Measurements from ENCODE around the gene TLE3.

TLE3 gene

DNA sequence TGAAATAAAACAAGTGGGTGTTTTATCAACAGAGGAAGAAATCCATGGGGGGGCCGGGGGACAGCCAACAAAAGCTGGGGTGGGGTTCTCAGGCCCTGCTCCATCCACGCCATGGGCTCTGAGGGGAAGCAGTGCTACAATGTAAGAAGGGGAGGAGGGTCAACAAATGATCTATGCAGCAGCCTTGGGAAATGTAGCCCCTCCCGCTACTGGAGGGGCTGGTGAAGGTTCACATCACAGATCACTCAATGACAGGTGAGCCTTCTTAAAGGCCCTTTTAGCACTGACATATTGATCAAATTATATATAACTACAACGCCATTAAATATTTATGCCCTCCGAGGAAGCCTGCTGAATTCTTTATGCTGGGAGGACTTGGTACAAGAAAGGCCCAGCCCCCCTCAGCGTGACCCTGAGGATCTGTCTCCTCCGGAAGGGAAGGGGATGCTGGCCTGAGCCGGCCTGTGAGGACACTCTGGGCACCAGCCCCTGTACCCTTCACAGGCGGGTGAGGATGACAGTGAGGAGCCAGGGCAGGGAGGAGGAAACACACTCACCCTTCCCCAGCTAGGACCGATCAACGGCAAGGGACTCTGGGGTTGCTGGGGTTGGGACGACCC is 15.3 kb downstream of the TLE3 start:
- no peak for FAIRE-seq

DNA sequence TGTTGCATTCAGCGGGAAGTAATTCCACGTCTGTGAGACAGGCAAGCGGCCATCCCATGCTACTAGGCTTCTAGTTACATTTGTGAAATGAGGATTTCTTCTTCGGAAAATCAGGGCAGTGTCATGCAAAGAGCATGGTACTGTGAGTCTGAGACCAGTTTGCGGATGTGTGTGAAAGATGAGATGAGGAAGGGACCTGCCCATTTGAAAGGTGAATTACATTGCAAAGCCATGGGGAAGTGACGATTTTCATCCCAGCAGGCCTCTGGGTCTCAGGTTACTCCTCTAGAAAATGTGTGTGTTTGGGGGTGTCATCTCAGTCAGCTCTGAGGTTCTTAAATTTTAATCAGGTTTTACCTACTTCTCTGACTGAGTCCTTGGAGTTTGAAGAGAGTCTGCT is 16.1 kb downstream of the TLE3 start:
- no peak for FAIRE-seq

DNA sequence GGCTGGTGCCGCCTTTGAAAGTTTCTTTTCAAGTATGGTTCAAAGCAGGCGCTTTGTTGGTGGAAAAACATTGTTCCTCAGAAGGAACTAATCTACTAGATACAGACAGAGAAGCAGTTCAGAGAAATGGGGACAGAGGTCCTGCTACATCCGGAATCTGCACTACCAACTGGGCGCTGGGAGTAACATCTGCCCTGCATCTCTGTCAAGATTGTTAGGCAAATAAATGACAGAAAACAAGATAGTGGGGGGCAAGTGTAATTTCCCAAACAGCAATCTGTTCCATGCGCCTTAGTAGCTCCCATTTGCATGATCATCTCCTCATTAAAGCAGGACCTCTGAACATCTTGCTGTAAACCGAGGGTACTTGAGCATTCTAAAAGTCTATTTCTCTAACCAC is 17.4 kb downstream of the TLE3 start:
- no peak for FAIRE-seq

DNA sequence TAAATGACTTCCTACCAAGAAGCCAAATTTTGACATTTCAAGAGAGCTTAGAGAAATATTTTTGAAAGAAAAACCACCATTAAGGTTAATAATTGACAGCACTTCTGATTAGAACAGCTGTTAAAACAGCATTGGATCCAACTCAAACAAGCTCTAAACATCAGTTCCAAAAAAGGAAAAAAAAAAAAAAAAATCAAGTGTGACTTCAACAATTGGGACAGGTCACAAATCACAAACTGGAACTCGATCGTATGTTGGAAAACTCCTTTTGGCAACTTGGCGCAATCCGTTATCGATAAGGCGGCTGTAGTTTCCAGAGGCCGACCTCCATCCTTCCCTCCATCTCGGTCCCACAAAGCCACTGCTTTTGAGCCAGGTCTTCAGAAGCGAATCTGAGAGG is 17.8 kb downstream of the TLE3 start:
- FAIRE-seq, result peak; percentile 17

DNA sequence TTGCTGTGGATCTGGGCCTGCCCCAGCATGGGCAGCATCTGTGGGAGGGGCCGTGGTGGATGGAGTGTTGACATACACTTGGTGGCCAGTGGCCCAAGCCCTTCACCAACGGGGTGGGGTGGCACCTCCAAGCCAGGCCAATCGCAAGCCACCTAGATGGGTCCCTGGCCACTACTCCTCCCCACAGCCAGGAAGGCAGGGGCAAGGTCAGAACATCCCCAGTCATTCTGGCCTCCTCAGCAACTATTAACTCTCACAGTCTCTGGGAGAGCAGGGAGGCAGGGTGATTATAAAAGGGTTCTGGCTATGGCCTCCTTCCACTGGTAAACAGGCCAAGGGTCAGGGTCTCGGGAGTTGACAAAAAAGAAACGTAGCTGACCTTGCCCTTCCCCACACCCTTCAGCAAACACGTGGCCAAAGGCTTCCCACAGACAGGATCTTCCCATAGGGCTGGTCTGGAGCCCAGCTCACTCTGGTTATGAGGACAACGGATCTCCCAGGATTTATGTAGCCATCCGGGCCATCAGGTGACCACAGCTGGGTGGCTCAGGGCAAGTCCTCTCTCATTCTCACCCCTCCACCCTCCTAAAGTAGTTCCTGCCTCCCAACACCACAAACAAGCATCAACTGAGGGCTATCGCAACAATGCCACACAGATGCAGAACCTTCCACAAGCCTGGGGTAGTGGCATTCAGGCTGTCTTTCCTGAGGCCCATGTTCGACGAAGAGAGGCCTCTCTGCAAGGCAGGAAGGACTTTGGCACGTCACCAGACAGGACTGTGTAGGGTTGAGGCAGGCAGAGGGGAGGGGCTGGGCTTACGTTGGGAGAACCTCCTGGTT is 18.9 kb downstream of the TLE3 start:
- FAIRE-seq, result no peak

DNA sequence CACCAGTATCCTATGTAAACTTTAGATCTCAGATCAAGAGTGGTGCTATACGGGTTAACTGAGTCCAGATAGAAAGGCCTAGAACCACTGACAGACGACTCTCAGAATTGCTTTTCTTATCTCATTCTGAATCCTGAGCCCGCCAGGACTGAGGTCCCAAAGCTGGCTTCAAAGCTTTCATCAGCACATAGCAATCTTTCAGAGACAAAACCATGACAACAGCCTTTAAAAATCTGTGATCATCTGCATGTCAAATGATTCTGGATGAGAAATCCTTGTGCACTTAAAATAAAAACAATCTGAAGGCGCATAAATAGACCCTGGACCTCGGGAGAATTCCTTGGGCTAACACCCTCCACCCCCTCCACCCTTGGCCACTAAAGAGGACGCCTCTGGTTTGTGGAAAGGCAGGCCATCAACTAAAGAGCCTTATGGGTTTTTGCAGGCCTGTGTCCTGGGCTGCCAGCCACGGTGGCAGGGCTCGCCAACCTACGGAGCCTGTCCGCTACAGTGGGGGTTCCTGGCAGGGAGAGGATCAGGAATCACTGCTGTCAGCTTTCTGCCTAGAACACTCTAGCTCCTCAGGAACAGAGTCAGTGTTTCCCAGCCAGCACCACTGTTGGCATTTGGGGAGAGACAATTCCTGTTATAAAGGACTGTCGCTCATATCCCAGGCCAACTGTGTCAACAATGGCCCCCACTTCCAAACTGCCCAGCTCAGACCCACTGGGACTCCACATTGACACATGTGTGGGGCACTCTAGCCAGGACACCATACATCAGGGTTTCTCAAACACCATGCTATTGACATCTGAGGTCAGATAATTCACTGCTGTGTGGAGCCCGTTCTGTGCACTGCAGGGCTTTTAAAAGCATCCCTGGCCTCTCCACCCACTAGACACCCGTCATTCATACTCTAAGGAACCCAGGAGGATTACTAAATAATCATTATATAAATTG is 20.2 kb downstream of the TLE3 start:
- no peak for FAIRE-seq

DNA sequence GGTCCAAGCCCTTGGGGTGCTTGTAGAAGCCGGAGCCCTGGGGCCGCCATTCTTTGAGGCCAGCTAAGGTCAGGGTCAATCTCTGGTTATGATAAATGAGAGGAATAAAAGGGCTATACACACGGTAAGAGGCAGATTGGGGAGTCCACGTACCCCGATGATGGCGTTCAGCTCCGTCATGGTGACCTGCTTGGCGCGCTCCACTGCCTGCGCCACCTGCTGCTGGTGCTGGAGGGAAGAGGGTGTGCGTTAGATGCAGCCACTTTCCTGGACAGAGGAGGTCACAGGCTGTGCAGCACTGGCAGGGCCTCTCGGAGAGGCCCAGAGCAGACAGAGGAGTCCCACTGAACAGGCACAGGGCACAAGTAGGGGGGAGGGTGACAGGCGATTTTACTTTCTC is 23.3 kb downstream of the TLE3 start:
- FAIRE-seq, result no peak

DNA sequence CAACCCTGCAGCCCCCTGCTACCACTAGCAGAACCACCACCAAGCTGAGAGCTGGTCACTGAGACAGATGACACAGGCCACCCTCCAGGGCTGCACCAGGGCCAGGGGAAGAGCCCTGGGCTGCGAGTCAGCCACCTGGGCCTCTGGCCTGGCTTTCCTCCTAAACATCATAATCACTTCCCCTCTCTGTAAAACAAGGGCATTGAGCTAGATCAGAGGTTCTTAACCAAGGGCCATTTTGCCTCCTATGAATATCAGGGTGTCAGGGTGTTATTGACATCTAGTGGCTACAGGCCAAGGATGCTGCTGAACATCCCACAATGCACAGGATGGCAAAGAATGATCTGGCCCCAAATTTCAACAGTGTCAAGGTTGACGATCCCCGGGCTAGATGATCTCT is 25.2 kb downstream of the TLE3 start:
- FAIRE-seq, result no peak

DNA sequence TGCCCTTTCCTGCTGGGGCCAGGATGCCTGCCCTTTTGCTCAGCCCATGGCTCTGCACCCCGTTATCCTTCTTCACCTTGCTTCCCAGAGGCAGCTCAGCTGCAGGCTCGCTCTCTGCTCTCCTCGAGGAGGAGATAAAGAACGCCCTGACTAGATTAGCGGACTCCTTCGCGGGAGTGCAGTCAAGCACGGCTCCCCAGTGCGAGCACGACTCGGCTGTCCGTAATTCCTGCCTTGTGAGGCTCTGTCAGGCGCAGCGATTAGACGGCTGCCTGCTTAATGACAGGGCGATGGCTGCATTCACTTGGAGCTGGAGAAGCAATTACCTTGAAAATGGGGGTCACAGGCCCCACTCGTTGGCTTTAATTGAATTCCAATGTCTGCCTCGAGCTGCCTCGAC is 25.9 kb downstream of the TLE3 start:
- FAIRE-seq, result no peak

DNA sequence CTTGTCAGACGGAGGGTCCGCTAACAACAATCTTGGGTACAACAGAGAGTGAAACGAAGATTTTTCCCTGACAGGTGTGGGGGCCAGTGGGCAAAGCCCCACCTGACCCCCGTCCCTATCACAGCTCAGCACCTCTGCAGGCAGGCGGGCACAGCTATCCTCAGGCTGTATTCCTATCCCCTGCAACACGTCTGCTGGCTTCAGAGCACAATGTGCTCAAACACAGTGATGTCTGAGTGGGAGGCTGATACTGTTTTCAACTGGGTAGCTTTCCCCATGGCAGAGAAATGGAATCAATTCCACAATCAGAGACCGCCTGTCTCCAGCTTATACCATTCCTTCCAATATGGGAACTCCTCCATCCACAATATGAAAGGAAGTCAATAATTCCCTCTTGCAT is 28.0 kb downstream of the TLE3 start:
- FAIRE-seq, result no peak

DNA sequence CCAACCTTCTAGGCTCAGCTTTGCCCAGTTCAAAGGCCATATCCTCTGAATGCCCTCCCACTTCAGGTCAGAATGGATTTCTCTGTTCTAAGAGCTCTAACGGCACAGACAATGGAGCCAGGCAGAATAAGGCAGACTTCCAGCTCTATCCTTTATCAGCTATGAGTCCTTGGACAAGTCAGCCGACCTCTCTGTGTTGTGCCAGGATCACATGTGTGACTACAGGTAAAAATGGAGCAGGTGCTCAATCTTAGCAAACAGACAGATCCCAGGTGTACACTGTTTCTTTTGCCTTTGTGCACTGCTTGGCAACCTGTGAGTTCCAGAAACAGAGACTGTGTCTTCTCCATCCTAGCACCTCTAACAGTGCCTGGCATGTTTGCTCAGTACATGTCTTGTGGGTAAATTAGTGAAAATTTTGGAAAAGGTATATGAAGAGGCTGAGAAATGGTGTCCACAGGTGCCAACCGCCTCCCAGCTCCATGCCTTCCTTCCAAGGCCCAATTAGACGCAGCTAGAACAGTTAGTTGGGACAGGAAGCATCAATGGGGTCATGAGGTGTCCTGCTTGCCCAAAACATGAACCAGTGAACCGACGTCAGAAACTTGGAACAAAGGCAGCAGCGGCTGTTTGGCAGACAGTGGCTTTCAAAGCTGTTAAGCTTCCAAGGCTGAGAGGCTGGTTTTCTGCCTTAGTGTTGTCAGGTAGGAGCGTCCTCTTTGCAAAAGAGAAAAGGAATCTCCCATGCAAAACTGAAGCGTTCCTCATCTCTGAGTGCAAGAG is 28.7 kb downstream of the TLE3 start:
- no peak for FAIRE-seq

DNA sequence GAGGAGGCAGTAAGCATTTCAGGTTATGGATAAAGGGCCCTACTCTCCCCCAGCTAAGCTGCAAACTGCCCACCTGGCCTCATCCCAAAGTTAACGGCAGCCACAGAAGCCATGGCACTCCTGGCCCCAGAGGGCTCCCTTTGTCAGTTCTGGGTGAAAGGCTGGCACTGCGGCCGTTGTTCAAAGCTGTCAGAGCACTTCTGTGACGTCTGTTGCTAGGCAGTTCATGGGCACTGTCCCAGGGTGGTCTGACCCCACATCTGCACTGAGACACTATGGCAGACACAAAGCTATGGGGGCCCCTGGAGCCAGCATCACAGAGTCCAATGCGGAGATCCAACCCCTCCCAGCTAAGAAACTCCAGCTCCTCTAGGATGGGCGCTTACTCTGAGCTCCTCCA is 30.0 kb downstream of the TLE3 start:
- FAIRE-seq, result no peak

DNA sequence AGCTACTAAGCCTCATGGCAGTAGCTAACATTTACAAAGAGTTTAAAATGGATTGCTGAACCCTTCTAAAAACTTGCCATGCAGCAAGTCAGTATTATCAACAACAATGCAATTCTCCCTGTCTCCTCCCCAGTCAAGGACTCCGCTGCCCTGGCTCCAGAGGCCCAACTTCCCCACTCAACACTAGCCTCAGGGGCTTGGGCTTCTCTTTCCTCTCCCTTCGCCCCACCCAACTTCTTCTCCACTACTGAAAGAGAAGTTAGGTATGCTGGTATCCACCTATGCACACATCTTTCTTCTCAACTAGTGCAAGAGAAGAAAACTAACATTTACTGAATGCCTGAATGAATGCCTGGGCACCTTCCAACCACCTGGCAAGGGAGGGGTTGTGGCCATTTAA is 30.7 kb downstream of the TLE3 start:
- no peak for FAIRE-seq

DNA sequence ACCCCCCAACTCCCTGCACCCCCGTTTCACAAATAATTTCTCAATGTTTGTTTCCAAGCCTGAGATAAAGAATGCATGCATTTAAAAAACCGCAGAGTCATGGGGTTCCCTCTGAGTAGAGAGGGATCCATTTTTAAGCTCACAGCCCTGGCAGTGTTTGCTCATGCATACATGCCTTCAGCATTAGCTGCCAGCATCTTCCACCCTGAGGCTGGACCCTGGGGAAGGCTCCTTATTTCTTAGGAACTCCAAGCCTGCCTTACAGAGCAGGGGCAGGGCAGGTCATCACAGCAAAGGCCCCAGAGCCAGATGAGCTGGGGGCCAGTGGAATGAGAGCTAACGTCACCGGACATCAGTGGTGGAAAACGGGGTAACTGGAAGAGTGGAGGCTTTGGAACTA is 31.3 kb downstream of the TLE3 start:
- no peak for FAIRE-seq

DNA sequence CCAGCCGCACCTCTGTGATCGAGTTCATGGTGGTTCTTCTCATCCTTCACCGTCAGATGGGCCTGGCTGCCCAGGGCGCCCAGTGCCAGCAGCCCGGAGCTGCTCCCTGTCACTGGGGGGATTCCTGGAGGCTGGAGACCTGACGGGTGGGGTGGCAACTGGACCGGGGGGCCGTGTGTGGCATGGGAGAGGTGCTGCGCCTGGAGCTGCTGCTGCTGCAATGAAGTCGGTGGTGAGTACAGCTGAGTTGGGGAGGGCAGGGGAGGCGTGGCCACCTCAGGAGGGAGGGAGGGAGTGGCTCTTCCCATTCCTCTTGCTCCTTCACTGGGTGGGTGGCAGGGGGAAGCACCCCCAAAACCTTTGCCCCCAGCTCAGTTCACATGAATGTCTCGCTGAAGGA is 31.7 kb downstream of the TLE3 start:
- FAIRE-seq, result no peak

DNA sequence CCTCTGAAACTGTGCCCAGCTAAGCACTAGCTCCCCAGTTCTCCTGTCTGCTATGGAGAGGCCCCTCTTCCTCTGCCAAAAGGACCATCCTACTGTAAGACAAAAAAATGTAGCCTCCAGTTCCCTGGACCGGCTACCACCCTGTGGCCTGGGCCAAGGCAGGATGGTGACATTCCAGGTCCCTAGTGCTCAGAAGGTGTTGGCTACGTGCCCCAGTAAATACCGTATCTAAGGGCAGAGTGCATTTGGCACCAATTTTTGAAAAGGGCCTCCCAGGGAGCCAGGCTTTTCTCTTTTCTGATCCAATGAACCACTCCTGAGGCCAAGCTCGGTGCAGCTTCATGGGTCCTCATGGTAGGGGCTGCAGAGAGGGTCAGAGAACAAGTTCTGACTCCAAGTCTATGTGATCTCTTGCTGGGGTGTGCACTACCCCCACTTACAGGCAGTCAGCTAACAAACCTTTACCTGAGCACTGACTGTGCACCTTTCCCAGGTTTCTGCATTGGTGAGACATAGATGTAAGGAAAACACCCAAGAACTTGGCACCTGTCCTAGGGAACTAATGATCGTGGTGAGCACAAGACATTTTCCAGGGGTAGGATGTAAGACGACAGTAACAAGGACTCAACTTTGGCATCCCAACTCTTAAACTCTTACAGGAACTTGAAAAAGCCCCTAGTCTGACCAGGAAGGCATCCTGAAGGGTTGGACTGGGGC is 32.6 kb downstream of the TLE3 start:
- FAIRE-seq, result no peak

DNA sequence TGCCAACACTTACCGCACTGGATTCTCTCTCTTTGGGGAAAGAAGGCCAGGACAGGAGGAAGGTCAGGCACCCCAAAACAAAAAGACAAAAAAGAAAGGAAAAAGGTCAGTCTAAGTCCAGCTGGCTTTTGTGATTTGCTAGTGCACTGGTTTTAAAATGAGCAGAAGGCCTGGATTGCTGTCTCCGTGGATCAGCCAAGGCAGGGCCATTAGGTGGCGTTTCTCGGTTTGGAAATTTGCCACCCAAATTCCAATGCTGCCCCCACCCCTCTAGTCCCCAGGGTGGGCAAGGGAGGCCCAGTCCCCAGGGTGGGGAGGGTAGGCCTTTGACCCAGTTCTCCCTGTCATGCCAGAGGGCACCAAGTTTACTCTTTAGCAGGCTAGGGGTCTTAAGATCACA is 33.3 kb downstream of the TLE3 start:
- FAIRE-seq, result no peak

DNA sequence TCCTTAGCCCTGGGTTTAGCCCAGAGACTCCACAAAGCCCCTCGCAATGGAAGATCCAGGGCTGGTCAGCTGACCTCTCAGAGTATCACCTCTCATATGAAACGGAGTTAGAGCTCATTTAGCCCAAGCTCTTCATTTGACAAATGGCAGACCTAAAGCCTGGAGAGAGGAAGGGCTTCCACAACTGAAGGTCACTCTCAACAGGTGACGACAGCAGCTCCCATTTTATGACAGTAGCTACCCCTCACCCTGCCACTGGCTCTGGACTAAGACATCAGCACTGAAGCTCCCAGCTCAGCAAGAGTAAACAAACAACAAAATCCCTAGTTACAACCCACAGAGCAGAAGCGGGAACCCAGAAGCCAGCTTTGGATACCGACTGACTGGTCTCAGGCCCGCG is 33.7 kb downstream of the TLE3 start:
- no peak for FAIRE-seq

DNA sequence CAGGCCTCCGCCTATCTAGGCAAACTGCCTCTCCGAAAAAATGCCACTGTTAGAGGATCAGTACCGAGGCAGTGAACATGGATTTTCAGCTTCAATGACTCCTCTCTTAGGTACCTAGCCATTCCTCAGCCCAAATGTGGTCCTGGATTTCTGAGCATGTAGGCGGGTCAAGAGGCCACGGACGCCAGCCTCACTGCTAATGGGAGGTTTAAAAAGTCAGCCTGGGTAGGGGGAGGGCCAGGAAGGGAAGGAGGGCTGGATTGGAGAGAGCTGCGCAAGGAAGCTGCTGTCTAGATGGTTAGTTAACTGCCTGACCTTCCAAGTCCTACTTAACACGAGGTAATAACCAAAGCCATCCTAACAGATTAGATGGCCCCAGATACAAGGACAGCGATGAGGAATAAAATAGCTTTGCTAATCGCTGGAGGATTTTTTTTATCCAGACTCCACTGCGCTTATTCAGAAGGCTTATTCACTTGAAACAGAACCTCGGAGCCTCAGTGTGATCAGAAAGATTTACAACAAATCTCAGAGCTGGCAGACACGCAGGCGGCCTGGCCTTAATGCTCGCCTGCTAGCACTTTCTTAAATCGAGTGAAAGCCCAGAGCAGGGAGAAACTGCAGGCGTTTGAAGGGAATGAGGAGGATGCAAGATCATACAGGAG is 34.3 kb downstream of the TLE3 start:
- no peak for FAIRE-seq

DNA sequence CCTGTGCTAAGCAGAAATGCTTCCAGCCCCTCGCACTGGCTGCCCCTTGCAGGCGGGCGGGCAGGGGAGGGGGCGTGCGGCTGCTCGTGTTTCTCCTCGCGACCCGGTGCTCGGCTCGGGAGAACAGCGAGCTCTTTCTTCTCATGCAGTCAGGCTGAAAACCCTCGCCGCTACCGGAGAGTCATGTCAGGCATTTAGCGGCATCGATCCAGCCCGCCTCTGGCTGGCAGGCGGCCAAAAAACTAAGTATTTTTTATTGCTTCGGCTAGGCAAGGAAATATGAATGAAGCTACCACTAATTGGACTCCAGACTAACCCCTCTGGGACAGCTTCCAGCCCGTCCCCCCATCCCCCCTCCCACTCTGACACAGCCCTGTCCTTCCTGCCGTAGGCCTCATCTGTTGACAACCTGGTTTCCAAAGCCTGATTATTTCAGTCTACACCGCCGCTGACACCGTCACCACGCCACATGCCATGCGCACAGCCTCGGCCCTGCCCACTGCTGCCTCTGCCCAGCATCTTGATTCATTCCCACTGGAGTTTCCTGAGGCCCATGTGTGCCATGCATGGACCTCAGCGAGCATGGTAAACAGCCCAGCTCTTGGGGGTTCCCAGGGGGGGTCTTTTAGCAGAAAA is 35.3 kb downstream of the TLE3 start:
- no peak for FAIRE-seq

DNA sequence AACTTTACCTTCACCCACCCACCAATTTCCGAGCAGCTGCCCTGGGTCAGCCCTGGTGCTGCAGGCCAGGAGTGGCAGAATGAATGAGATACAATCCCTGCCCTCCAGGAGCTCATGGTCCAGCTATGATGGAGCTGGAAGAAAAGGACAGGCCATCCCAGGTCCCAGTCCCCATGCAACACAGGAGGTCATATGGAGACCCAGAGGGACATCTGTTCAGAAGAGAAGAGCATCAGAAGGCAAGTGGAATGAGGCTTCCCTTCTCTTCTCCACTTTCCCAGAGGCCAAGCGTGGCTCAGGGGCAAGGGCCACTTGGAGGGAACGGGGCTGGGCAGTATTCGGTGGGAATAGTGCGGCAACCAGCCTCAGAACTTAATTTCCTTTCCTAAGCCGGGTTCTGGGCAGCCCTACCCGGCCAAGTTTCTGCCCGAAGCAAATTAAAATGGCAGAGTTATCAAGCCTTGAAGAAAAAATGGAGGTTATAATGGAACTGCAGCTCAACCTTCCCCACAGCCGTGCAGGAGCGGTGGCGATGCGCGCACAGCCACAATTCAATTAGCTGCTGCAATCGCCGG is 35.9 kb downstream of the TLE3 start:
- no peak for FAIRE-seq

Data from islet of Langerhans (tissue), 1 donor.